Measurements from ENCODE around the gene SLC6A9.

SLC6A9 gene

GRCh38 chr1:44031252-44032169 is at the start of gene SLC6A9:
SLC6A9 (minus strand) TSS chr1:44031462; CDS start chr1:44024277, 7,185 bp downstream.
- DNase-seq, result peak; percentile 82

GRCh38 chr1:44079566-44079965 is 48.3 kb upstream of the SLC6A9 start:
- DNase-seq, result no peak

- DNase-seq, result no peak
Measured at GRCh38 chr1:44078104-44078503, 46.8 kb upstream of the SLC6A9 start.

GRCh38 chr1:44077421-44077820 is 46.2 kb upstream of the SLC6A9 start:
- no peak for DNase-seq

GRCh38 chr1:44076066-44076465 is 44.8 kb upstream of the SLC6A9 start:
- no peak for DNase-seq

- DNase-seq, result no peak
Measured at GRCh38 chr1:44074415-44074814, 43.2 kb upstream of the SLC6A9 start.

- DNase-seq, result no peak
Measured at GRCh38 chr1:44073528-44073927, 42.3 kb upstream of the SLC6A9 start.

GRCh38 chr1:44072821-44073220 is 41.6 kb upstream of the SLC6A9 start:
- DNase-seq, result no peak

- no peak for DNase-seq
Measured at GRCh38 chr1:44072204-44072603, 40.9 kb upstream of the SLC6A9 start.

- no peak for DNase-seq
Measured at GRCh38 chr1:44071461-44071860, 40.2 kb upstream of the SLC6A9 start.

GRCh38 chr1:44068442-44068921 is 37.2 kb upstream of the SLC6A9 start:
- DNase-seq, result no peak

- DNase-seq, result no peak
Measured at GRCh38 chr1:44067266-44068250, 36.3 kb upstream of the SLC6A9 start.

- no peak for DNase-seq
Measured at GRCh38 chr1:44062656-44063179, 31.5 kb upstream of the SLC6A9 start.

GRCh38 chr1:44061857-44062256 is 30.6 kb upstream of the SLC6A9 start:
- DNase-seq, result no peak

GRCh38 chr1:44060830-44061267 is 29.6 kb upstream of the SLC6A9 start:
- DNase-seq, result no peak

GRCh38 chr1:44059664-44060355 is 28.5 kb upstream of the SLC6A9 start:
- DNase-seq, result no peak

- no peak for DNase-seq
Measured at GRCh38 chr1:44059212-44059611, 27.9 kb upstream of the SLC6A9 start.

- DNase-seq, result no peak
Measured at GRCh38 chr1:44057293-44057692, 26.0 kb upstream of the SLC6A9 start.

GRCh38 chr1:44053394-44053793 is 22.1 kb upstream of the SLC6A9 start:
- DNase-seq, result no peak

GRCh38 chr1:44050261-44050660 is 19.0 kb upstream of the SLC6A9 start:
- DNase-seq, result no peak

- DNase-seq, result no peak
Measured at GRCh38 chr1:44049839-44050238, 18.6 kb upstream of the SLC6A9 start.

- no peak for DNase-seq
Measured at GRCh38 chr1:44048532-44049215, 17.4 kb upstream of the SLC6A9 start.
